ENCODE measurements around the gene ONECUT2.

The ONECUT2 gene

DNA sequence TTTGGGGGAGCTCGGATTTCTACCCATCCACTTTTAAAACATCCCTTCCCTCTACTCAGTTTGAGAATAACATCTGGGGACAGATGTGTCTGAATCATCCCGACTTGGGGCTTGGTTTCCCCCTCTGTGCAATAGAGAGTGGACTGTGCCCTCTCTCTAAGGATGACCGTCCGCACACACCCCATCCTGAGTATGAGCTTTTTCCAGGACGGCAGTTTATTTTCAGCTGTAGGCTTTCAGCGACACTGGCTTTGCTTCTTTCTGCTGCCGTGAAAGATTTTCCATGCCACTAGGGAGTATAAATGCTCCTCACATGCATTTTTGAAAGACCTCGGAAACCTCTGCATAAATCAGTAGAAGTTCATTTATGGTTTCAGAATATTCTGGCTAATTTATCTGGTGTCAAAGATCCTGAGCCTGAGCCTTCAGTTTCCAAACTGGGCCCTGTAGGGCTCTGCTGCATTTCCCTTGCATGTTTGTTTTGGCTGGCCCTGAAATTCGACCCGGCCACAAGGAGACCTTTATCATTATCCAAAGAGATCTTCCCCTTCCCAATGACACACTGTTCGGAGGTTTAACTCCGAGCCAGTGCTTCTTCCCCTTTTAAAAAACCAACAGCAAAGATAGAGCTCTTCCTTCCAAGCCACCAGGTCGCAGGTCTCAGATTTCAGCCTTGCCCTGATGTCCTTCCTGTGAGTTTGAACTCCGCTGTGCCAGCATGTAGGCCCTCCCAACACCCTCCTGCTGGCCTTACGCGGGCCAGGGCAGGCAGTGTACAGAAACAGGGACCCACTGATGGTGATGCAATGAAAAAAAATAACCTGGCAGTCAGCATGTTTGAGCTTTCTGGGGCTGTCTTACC is 98.1 kb downstream of the ONECUT2 start:
- no peaks in the 10 kb centered on the region for H3K9me2 ChIP-seq (replicated peaks; ENCODE audit: low read depth, low read length)
- no peaks in the 10 kb centered on the region for H3K27me3 ChIP-seq (ENCODE audit: insufficient read depth, low read length, poor library complexity, severe bottlenecking)
- H4K20me1 ChIP-seq (ENCODE audit: insufficient read depth, low read length, poor library complexity, severe bottlenecking) = no peaks in the 10 kb centered on the region
- H3K9ac ChIP-seq (ENCODE audit: low read depth, low read length, poor library complexity, severe bottlenecking) = no peak overlapping the region
- H3K4me1 ChIP-seq (ENCODE audit: insufficient read depth, low read length, poor library complexity, severe bottlenecking) = no peaks in the 10 kb centered on the region
- no peaks in the 10 kb centered on the region for H3K36me3 ChIP-seq (ENCODE audit: insufficient read depth, low read length)
- no peak overlapping the region for H3K4me3 ChIP-seq (ENCODE audit: low read length, poor library complexity, severe bottlenecking)
- H3F3A ChIP-seq (ENCODE audit: low read depth) = no peaks in the 10 kb centered on the region
- H3K9me3 ChIP-seq (ENCODE audit: insufficient read depth, low read depth, low read length) = no peaks in the 10 kb centered on the region
- no peak overlapping the region for H3K4me2 ChIP-seq (ENCODE audit: low read depth, low read length, poor library complexity, severe bottlenecking)
- no peaks in the 10 kb centered on the region for H3K79me2 ChIP-seq (ENCODE audit: insufficient read depth, low read length)
- H2AFZ ChIP-seq (ENCODE audit: low read length) = no peak overlapping the region
- no peak for TF ChIP-seq EZH2phosphoT487 (IDR thresholded peaks at IDR 0.05; ENCODE audit: borderline replicate concordance)
- TF ChIP-seq, protein P1, sequence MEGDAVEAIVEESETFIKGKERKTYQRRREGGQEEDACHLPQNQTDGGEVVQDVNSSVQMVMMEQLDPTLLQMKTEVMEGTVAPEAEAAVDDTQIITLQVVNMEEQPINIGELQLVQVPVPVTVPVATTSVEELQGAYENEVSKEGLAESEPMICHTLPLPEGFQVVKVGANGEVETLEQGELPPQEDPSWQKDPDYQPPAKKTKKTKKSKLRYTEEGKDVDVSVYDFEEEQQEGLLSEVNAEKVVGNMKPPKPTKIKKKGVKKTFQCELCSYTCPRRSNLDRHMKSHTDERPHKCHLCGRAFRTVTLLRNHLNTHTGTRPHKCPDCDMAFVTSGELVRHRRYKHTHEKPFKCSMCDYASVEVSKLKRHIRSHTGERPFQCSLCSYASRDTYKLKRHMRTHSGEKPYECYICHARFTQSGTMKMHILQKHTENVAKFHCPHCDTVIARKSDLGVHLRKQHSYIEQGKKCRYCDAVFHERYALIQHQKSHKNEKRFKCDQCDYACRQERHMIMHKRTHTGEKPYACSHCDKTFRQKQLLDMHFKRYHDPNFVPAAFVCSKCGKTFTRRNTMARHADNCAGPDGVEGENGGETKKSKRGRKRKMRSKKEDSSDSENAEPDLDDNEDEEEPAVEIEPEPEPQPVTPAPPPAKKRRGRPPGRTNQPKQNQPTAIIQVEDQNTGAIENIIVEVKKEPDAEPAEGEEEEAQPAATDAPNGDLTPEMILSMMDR (conservative IDR thresholded peaks at IDR 0.05; ENCODE audit: low read length) = no peak

GRCh38 chr18:57533868-57534510 is 98.8 kb downstream of the ONECUT2 start:
- H3K4me2 ChIP-seq (ENCODE audit: low read depth, low read length, poor library complexity, severe bottlenecking) = no peak overlapping the region
- no peak overlapping the region for H3K9ac ChIP-seq (ENCODE audit: low read depth, low read length, poor library complexity, severe bottlenecking)
- no peak for TF ChIP-seq EZH2phosphoT487 (IDR thresholded peaks at IDR 0.05; ENCODE audit: borderline replicate concordance)

GRCh38 chr18:57534511-57534909 is 99.3 kb downstream of the ONECUT2 start:
- no peaks in the 10 kb centered on the region for H3K9me3 ChIP-seq (ENCODE audit: insufficient read depth, low read depth, low read length)
- H3K4me2 ChIP-seq (ENCODE audit: low read depth, low read length, poor library complexity, severe bottlenecking) = no peak overlapping the region
- H4K20me1 ChIP-seq (ENCODE audit: insufficient read depth, low read length, poor library complexity, severe bottlenecking) = no peaks in the 10 kb centered on the region
- H3K36me3 ChIP-seq (ENCODE audit: insufficient read depth, low read length) = no peaks in the 10 kb centered on the region
- H3K9ac ChIP-seq (ENCODE audit: low read depth, low read length, poor library complexity, severe bottlenecking) = no peak overlapping the region
- TF ChIP-seq EZH2phosphoT487 (IDR thresholded peaks at IDR 0.05; ENCODE audit: borderline replicate concordance) = no peak
- TF ChIP-seq, protein P1 (conservative IDR thresholded peaks at IDR 0.05; ENCODE audit: low read length) = no peak
- no peaks in the 10 kb centered on the region for H3F3A ChIP-seq (ENCODE audit: low read depth)
- H2AFZ ChIP-seq (ENCODE audit: low read length) = no peak overlapping the region
- no peaks in the 10 kb centered on the region for H3K4me1 ChIP-seq (ENCODE audit: insufficient read depth, low read length, poor library complexity, severe bottlenecking)
- no peak overlapping the region for H3K4me3 ChIP-seq (ENCODE audit: low read length, poor library complexity, severe bottlenecking)
- H3K27me3 ChIP-seq (ENCODE audit: insufficient read depth, low read length, poor library complexity, severe bottlenecking) = no peaks in the 10 kb centered on the region
- H3K9me2 ChIP-seq (replicated peaks; ENCODE audit: low read depth, low read length) = no peaks in the 10 kb centered on the region
- no peaks in the 10 kb centered on the region for H3K79me2 ChIP-seq (ENCODE audit: insufficient read depth, low read length)

More at GRCh38 chr18:57533868-57534510, 98.8 kb downstream of the ONECUT2 start:
- Histone ChIP-seq H3K4me1 (ENCODE audit: insufficient read depth, low read length, poor library complexity, severe bottlenecking) (no peaks in the 10 kb centered on the region), H2AFZ (ENCODE audit: low read length) (no peak overlapping the region), H3K27me3 (ENCODE audit: insufficient read depth, low read length, poor library complexity, severe bottlenecking) (no peaks in the 10 kb centered on the region), H3K4me3 (ENCODE audit: low read length, poor library complexity, severe bottlenecking) (no peak overlapping the region), H3K79me2 (ENCODE audit: insufficient read depth, low read length) (no peaks in the 10 kb centered on the region), H3K36me3 (ENCODE audit: insufficient read depth, low read length) (no peaks in the 10 kb centered on the region), H3F3A (ENCODE audit: low read depth) (no peaks in the 10 kb centered on the region), H3K9me3 (ENCODE audit: insufficient read depth, low read depth, low read length) (no peaks in the 10 kb centered on the region), H3K9me2 (replicated peaks; ENCODE audit: low read depth, low read length) (no peaks in the 10 kb centered on the region), H4K20me1 (ENCODE audit: insufficient read depth, low read length, poor library complexity, severe bottlenecking) (no peaks in the 10 kb centered on the region)
